AG08396 (cell line): ENCODE measurements around the gene APOO.

Source experiments
- DNase-seq: peaks from one replicate; pipeline ENCODE4 v3.0.0; 2012; ENCODE audit warnings: low spot score, mixed read lengths

The APOO gene

GRCh38 chrX:23817979-23818336 lies 89.8 kb downstream of the APOO start:
- DNase-seq: no peak

- DNase-seq: no peak
These were observed 91.6 kb downstream of the APOO start for GRCh38 chrX:23816179-23816578.

GRCh38 chrX:23815376-23815775 lies 92.4 kb downstream of the APOO start:
- no peak for DNase-seq

GRCh38 chrX:23813808-23814207 lies 93.9 kb downstream of the APOO start:
- DNase-seq: no peak

- no peak for DNase-seq
These were observed 96.1 kb downstream of the APOO start for GRCh38 chrX:23811656-23812055.

GRCh38 chrX:23811108-23811651 lies 96.6 kb downstream of the APOO start:
- DNase-seq: no peak

GRCh38 chrX:23810279-23810678 lies 97.5 kb downstream of the APOO start:
- DNase-seq: no peak

GRCh38 chrX:23805389-23805788 lies 102.3 kb downstream of the APOO start:
- DNase-seq: no peak

- DNase-seq: no peak
These were observed 103.2 kb downstream of the APOO start for GRCh38 chrX:23804578-23804977.

GRCh38 chrX:23803931-23804381 lies 103.8 kb downstream of the APOO start:
- DNase-seq: no peak

- no peak for DNase-seq
These were observed 105.3 kb downstream of the APOO start for GRCh38 chrX:23802431-23802830.

GRCh38 chrX:23799469-23800065 lies 108.2 kb downstream of the APOO start:
- DNase-seq: no peak

- no peak for DNase-seq
These were observed 110.2 kb downstream of the APOO start for GRCh38 chrX:23797371-23798128.

- no peak for DNase-seq
These were observed 112.5 kb downstream of the APOO start for GRCh38 chrX:23795221-23795620.

GRCh38 chrX:23792861-23793553 lies 114.7 kb downstream of the APOO start:
- DNase-seq: no peak

GRCh38 chrX:23790155-23790497 lies 117.6 kb downstream of the APOO start:
- DNase-seq: no peak

GRCh38 chrX:23789386-23790154 lies 118.2 kb downstream of the APOO start:
- DNase-seq: no peak

GRCh38 chrX:23788946-23789345 lies 118.8 kb downstream of the APOO start:
- DNase-seq: no peak

GRCh38 chrX:23788521-23788920 lies 119.2 kb downstream of the APOO start:
- no peak for DNase-seq

- no peak for DNase-seq
These were observed 120.0 kb downstream of the APOO start for GRCh38 chrX:23787745-23788118.

GRCh38 chrX:23786268-23786815 lies 121.4 kb downstream of the APOO start:
- DNase-seq: no peak

GRCh38 chrX:23785580-23785979 lies 122.2 kb downstream of the APOO start:
- no peak for DNase-seq
